Lower leg skin (tissue), 4 donors: ENCODE results near the gene LRSAM1. TPM values are rescaled to one million over a fixed set of nuclear protein-coding genes. Genes with fewer than 3 reads are reported as not detected.

Source experiments
- DNase-seq, 2 donors: peaks; one replicate each; pipeline ENCODE4 v3.0.0-alpha.2; 2019; ENCODE audit warnings: low spot score in 2 of 2
- H3K4me3 ChIP-seq: fragments of 200-600 bp; sonication (generic); 2 replicates; pipeline ENCODE4 v1.5.1; 2017; ENCODE audit warnings: mild to moderate bottlenecking, low read depth; ENCODE audit not compliant: poor library complexity, severe bottlenecking
- POLR2A ChIP-seq, 2 donors: fragments of 450-650 bp; IDR thresholded peaks; one replicate each; pipeline ENCODE4 v1.6.1; 2016 to 2017; ENCODE audit warnings: antibody characterized with exemption in 2 of 2, mild to moderate bottlenecking in 1 of 2, moderate library complexity in 1 of 2
- WGBS, 2 donors: methylation state at CpG; one replicate each; pipeline ENCODE4 v1.1.5; 2018; 5-methylcytosine and 5-hydroxymethylcytosine counted together
- intact Hi-C: fragments of 100-400 bp; cut with DNase I; formaldehyde crosslinking; loops from one replicate; pipeline ENCODE4 v1.15.0; 2023; ENCODE audit warnings: low total_unique reads
- total RNA-seq, 4 donors: library from RNA; depleted of rRNA; stranded (reverse); fragments of >200 nt; gene quantifications; one replicate each; pipeline ENCODE4 v1.1.0, GENCODE V29; 2016
- TF ChIP-seq, protein P1 (sequence below), 3 donors: fragments of 450-650 bp; IDR thresholded peaks; one replicate each; pipeline ENCODE4 v1.5.1; 2016; ENCODE audit warnings: antibody characterized with exemption in 3 of 3, mild to moderate bottlenecking in 3 of 3, moderate library complexity in 2 of 3

Gene LRSAM1
- total RNA-seq, 4 donors from 2014 or later = 37.9 to 47.9 (median 41.9) TPM

- WGBS, 2 donors = 91 to 92% methylated on average over 15 of the region's 15 CpGs
- no peak for DNase-seq
- intact Hi-C loops = no loop called here
- TF ChIP-seq, protein P1, sequence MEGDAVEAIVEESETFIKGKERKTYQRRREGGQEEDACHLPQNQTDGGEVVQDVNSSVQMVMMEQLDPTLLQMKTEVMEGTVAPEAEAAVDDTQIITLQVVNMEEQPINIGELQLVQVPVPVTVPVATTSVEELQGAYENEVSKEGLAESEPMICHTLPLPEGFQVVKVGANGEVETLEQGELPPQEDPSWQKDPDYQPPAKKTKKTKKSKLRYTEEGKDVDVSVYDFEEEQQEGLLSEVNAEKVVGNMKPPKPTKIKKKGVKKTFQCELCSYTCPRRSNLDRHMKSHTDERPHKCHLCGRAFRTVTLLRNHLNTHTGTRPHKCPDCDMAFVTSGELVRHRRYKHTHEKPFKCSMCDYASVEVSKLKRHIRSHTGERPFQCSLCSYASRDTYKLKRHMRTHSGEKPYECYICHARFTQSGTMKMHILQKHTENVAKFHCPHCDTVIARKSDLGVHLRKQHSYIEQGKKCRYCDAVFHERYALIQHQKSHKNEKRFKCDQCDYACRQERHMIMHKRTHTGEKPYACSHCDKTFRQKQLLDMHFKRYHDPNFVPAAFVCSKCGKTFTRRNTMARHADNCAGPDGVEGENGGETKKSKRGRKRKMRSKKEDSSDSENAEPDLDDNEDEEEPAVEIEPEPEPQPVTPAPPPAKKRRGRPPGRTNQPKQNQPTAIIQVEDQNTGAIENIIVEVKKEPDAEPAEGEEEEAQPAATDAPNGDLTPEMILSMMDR (IDR thresholded peaks at IDR 0.05) = no peak
- TF ChIP-seq POLR2A (IDR thresholded peaks at IDR 0.05) = no peak
- no peak overlapping the region for H3K4me3 ChIP-seq
Observed at GRCh38 chr9:127444921-127445850, 6.1 kb upstream of the LRSAM1 start.

- TF ChIP-seq, protein P1 (IDR thresholded peaks at IDR 0.05) = no peak
- TF ChIP-seq POLR2A (IDR thresholded peaks at IDR 0.05) = no peak
- 79 to 80% methylated on average over 4 of the region's 4 CpGs for WGBS, 2 donors
- H3K4me3 ChIP-seq = no peak overlapping the region
- no peak for DNase-seq
- intact Hi-C loops = no loop called here
Observed at GRCh38 chr9:127445851-127446712, 5.2 kb upstream of the LRSAM1 start.

DNA sequence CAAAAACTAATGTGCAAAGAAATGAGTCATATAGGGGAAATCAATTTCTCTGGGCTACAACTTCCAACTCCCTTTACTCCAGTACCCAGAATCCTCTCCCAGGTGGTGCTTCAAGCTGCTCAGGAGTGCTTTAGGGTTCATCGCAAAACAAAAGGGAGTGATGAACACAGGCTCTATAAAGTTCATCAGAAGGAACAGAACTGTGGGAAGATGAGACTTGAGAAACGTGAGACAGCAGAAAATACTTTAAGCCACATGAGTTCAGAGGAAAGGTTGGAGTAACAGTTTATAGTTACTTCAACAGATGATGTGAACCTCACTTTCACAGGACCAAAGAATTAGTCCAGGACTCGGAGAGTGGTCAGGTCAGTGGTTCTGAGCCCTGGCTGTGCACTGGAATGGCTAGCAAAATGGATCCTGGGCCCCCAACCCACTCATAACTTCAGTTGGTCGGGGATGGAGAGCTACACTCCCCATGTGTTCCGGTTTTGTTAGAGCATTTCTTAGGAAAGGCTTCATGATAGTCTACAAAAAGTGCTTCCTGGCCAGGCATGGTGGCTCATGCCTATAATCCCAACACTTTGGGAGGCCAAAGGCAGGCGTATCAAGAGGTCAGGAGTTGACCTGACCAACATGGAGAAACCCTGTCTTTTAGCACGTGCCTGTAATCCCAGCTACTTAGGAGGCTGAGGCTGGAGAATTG lies 4.4 kb upstream of the LRSAM1 start:
- WGBS, 2 donors = 79 to 82% methylated on average over 7 of the region's 7 CpGs
- no peak for DNase-seq
- TF ChIP-seq, protein P1 (IDR thresholded peaks at IDR 0.05) = no peak
- TF ChIP-seq POLR2A (IDR thresholded peaks at IDR 0.05) = no peak
- no peak overlapping the region for H3K4me3 ChIP-seq
- intact Hi-C loops = no loop called here

DNA sequence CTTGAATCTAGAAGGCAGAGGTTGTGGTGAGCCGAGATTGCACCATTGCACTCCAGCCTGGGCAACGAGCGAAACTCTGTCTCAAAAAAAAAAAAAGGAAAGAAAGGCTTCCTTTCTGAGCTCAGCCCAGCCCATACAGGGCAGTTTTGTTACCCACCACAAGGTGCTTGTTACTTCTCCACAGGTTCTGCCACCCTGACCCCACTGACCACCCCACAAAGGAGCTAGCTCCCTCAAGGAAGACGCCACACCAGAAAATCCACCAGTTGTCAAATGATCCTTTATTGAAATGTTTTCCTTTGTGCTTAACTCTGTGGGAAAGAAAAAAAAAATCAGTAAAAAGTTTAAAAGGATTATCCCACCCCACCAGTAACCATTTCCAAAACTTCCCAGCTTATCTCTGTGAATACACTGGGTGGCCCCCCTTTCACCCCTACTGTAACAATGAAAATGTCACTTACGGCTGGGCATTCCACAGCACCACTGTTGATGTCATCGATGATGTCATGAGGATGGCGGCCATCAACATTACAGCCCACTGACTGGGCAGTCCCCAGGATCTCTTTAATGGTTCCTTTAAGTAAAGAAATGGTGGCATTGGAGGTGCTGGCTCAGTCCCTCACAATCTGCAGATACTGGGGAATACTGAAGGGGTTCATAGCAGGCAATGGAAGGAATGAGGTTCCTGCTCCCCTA lies 3.7 kb upstream of the LRSAM1 start:
- DNase-seq = no peak
- no peak for TF ChIP-seq POLR2A (IDR thresholded peaks at IDR 0.05)
- TF ChIP-seq, protein P1 (IDR thresholded peaks at IDR 0.05) = no peak
- no peak overlapping the region for H3K4me3 ChIP-seq
- 77% methylated on average over 7 of the region's 7 CpGs for WGBS, 2 donors
- intact Hi-C loops = no loop called here
